Astrocyte (in vitro differentiated cells and primary cell): Measurements from ENCODE around the gene SLC39A8.

Source experiments
- EZH2 ChIP-seq: IDR thresholded peaks from 2 replicates; pipeline ENCODE4 v1.6.1; 2012; ENCODE audit warnings: mild to moderate bottlenecking, low read length, inconsistent platforms; ENCODE audit not compliant: insufficient read depth
- TF ChIP-seq, protein P1 (sequence below): IDR thresholded peaks from 2 replicates; pipeline ENCODE4 v1.5.1; 2011; ENCODE audit warnings: low read depth, mild to moderate bottlenecking, inconsistent platforms, low read length, moderate library complexity; ENCODE audit not compliant: insufficient read depth

DNA sequence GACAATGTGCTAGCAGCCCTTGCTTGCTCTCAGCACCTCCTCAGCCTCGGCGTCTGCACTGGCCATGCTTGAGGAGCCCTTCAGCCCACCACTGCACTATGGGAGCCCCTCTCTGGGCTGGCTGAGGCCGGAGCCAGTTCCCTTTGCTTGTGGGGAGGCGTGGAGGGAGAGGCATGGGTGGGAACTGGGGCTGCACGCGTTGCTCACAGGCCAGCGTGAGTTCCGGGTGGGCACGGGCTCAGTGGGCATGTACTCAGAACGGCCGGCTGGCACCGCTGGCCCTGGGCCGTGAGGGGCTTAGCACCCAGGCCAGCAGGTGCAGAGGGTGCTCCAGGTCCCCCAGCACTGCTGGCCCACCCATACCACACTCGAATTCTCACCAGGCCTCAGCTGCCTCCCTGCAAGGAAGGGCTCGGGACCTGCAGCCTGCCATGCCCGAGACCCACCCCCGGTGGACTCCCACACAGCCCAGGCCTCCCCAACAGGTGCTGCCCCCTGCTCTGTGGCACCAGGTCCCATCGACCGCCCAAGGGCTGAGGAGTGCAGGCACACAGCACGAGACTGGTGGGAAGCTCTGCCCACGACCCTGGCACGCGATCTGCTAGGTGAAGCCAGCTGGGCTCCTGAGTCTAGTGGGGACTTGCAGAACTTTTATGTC lies 100.3 kb downstream of the SLC39A8 start:
- TF ChIP-seq, protein P1, sequence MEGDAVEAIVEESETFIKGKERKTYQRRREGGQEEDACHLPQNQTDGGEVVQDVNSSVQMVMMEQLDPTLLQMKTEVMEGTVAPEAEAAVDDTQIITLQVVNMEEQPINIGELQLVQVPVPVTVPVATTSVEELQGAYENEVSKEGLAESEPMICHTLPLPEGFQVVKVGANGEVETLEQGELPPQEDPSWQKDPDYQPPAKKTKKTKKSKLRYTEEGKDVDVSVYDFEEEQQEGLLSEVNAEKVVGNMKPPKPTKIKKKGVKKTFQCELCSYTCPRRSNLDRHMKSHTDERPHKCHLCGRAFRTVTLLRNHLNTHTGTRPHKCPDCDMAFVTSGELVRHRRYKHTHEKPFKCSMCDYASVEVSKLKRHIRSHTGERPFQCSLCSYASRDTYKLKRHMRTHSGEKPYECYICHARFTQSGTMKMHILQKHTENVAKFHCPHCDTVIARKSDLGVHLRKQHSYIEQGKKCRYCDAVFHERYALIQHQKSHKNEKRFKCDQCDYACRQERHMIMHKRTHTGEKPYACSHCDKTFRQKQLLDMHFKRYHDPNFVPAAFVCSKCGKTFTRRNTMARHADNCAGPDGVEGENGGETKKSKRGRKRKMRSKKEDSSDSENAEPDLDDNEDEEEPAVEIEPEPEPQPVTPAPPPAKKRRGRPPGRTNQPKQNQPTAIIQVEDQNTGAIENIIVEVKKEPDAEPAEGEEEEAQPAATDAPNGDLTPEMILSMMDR: no peak
- TF ChIP-seq EZH2: no peak
